ENCODE measurements around the gene XYLT1.
A peak's percentile ranks its signal among the peaks of the same experiment; 100 is the strongest.

The XYLT1 gene

DNA sequence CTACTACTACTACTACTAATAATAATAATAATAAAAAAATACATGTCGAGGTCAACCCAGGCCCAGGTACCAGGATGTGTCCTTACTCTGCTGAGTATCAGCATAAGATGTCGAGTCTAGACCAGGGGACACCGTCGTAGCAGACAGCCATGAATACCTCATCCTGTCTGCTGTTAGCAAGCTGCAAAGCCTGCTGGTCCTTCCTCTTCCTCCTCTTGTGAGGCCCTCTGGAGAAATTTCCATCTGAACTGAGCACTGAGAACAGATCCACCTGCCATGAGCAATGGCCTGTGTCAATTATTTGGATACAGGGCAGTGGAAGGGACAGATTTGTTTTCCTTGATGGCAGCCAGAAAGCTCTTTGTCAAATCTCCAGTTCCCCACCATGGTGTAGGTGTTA, 168.5 kb downstream of the XYLT1 start:
- DNase-seq, result no peak

DNA sequence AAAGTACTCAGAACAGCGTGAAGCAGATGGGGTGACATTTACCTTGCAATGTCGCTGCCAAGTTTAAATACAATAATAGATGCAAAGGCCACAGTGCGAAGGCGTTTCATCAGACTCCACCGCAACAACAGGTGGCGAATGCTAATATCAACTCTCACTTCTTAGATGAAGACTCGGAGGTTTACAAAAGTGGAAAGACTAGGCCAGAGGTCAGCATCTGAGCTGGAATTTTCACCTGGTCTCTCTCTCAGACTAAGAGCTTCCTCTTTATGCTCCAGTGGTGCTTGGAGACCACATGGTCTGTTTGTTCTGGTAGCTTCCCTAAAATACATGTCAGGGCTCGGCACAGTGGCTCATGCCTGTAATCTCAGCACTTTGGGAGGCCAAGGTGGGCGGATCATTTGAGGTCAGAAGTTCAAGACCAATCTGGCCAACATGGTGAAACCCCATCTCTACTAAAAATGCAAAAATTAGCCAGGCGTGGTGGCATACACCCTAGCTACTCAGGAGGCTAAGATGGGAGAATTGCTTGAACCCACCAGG, 169.1 kb downstream of the XYLT1 start:
- peak; percentile 83 for DNase-seq

DNA sequence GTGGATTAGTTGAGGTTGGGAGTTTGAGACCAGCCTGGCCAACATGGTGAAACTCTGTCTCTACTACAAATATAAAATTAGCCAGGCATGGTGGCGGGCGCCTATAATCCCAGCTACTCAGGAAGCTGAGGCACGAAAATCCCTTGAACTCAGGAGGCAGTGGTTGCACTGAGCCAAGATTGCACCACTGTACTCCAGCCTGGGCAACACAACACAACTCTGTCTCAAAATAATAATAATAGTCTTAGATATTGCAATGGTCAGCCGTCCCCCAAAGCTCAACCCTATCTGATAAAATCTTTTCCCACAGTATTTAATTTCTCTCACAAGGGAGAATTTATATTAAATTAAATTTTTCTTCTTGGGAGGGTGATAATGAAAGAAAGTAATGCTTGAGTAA, 169.6 kb downstream of the XYLT1 start:
- DNase-seq, result no peak

DNA sequence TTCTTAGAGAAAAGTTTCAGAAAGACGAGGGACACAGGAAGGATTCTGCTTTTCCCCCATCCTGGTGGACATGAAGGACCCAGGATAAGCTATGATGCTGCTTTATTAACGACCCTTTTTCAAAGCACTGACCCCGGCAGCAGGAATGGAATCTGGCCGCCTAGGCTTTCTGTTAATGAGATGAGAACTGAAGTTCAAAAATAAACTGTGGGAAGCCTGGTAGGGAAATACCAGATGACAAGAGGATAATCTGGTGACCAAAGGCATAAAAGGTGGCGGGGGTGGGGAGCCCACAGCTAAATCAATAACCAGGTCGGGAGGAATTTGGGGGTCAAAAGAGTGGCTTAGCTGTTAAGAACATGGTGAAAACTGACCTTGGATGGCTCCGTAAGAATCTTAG, 171.0 kb downstream of the XYLT1 start:
- no peak for DNase-seq

DNA sequence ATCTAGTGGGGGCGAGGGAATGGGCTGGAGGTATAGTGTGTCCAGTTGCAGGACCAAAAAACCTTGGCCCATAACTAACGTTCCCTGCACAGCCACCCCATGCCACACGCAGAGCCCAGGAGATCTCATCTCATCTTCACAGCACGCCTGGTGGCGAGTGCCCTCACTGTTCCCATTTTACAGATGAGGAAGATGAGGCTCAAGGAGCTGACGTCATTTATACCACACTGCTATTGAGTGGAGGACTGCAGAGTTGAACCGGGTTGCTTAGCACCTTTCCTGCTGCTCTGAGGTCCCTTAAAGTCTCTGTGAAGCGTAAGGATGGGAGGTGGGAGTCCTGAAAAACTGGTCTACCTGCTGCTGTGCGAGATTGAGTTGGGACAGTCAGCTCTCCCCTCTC, 172.5 kb downstream of the XYLT1 start:
- DNase-seq, result no peak

DNA sequence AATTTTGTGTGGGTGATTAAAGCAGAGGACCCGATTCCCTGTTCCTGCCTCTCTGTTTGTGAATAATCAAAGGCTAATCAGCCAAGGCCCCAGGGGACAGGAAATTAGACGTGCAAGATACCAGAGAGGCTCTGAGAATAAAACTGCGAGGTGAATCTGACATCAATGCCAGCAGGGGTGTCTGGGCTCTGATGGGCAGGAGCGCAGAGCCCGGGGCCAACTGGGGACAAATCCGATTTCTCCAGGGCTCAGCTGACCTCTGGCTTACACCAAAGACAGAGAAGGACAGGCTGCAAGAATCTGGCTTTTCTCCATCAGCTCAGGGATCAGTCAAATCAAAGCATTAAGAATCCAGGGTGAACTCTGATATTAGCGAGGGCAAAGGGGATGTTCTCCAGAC, 174.3 kb downstream of the XYLT1 start:
- DNase-seq, result no peak

DNA sequence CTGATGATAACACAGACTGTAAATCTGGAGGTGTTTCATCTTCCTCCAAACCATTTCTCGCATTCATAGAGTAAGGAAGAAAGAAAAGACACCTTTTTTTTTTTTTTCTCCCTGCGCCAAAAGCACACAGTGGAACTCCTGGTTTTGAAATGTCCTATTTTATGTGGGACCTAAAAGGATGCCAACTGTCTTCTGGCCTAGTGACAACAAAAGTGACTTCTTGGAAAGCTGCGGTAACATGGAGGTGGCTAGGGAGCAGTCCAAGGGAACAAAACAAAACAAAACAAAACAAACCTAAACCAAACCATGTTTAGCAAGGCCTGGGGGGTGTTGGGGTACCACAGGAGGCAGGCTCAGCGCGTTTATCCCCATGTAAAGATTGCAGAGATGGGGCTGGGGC, 174.8 kb downstream of the XYLT1 start:
- no peak for DNase-seq

DNA sequence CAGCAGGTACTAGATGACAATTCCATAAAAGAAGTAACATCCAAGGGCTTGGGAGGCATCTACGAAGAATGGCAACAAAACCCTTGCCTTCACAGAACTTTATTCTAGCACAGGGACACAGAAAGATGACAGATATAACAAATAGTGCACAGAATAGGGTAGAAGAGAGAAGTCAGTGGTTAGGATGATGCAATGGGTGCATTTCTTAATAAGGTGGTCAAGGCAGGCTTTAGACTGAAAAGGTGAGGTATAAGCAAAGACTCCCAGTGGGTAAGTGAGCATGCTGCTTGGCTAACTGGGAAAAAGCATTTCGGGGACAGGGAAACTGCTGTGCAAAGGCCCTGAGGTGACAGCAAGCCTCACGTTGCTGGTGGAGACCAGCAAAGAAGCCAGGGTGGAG, 175.9 kb downstream of the XYLT1 start:
- no peak for DNase-seq

DNA sequence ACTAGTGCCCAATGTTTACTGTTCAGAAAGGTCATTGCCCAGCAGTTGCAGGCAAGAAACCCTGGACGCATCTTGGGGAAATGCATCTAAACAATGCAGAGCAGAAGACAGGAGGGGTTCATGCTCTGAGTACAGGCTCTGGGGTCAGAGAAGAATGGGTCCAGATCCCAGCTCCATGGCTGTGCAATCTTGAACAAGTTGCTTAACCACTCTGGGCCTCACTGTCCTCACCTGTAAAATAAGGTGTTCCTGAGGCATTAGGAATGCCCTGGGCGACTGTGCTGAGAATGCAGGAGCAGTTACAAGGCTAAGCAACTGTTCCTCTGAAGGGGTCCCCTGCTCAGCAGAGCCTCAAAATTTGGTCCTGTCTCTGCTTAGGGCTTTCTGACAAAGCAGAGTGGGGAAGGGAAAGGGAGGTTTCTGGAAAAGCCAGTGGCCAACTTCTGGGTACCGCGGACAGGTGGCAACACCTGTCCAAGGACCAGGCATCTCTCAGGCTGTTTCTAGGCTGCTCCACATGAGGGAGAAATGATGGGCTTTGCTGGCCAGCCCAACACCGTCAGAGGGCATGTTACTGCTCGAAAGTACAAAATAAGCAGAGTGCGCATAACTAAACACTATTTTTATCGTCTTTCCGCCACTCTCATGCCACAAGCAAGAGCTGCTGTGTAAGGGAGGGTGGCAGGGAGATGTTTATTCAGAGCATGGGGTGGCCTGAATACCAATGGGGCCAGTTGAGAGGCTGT, 176.8 kb downstream of the XYLT1 start:
- no peak for DNase-seq

DNA sequence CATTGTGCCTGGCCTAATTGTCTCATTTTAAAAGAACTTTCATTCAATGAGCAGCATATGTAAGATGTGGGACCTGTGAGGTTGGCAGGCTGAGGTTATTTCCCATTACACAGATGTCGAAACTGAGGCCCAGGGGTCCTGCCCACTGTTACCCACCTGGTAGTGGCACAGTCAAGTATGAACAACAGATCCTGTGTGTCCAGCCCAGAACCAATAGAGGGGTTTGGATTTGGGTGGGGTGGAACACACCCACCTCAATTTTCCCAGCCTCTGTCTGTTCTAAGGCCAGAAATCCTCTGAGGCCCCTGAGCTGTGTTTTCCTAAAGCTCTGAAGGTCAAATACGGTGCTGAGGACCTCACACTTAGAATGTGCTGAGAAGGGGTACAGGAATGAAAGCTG, 179.5 kb downstream of the XYLT1 start:
- no peak for DNase-seq

DNA sequence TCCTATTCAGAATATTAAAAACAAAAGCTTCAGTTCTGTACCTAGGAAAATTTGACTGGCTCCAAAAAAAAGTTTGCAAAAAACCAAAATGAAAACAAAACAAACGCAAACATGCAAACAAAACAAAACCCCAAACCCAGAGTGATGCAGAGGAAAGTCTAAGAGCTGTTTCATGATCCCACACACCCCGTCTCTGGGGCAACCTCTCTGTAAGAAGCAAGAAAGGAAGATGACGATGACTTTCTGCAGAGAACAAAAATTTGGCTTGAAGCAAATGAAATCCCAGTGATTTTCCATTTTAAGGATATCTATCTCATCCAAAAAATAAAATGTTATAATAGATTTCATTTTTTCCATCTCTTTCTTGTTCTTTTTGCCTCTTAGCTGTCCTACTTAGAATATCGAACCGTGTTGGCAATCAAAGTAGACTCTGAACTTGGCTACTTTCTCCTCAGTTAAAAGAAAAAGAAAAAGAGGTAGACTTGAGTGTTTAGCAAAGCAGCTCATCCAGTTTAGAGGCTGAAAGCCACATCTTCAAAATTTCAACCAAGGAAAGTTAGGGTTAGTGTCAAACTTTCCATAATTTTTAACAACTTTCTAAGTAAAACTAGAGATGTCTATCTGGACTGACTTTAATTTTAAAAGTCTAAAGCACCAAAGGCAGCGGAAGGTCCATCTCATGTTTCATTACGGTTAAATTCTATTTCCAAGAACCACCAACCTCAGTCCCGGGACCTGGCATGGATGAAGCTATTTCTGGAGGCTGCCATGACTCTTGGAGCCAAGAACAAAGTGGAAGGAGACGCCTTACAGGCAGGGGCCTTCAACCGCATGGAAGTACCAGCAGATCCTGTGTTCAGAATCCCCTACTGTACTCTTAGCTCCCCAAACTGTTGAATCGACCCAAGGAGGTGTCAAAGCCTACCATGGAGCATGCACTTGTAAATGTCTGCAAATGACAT, 180.8 kb downstream of the XYLT1 start:
- no peak for DNase-seq

DNA sequence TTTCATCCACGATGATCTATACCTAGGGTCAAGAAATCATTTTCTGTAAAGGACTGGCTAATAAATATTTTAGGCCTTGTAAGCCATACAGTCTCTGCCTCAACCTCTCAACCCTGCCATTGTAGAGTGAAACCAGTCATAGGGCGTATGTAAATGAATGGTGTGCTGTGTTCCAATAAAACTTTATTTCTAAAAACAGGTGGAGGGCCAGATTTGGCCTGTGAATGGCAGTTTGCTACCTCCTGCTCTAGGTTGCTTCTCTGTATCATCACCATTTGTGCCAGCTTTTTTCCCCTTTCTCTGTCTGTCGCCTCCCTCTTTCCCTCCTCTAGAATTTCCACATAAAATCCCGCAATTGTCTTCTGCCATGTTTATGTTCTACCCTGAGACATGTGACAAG, 181.7 kb downstream of the XYLT1 start:
- DNase-seq, result no peak

DNA sequence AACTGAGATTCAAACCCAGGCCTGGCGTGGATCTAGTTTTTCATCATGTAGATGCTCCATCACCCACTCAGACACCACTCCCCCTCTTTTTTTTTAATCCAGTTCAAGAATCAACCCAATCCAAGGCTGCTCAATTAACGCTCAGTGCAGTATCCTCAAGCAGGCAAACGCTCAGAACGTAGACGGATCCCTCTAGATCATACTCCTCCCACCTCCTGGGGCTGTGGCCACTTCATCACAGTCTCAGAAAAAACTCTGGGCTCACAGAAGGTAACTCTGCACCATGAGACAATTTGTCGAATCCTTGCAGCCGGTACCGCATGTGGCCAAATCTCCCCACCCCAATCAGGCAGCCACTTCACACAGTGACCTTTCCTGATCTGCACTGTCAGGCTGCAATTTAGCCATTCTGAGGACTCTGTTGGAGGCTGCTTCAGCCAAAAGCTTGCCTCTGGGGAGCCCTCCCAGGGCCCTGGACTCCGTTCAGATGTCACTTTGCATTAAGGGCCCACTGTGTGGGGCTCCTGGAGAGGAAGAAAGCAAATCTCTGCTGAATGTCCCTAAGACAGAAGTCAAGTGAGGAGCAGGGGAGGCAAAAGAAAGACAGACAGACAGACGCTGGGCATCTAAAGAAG, 183.5 kb downstream of the XYLT1 start:
- DNase-seq, result no peak

DNA sequence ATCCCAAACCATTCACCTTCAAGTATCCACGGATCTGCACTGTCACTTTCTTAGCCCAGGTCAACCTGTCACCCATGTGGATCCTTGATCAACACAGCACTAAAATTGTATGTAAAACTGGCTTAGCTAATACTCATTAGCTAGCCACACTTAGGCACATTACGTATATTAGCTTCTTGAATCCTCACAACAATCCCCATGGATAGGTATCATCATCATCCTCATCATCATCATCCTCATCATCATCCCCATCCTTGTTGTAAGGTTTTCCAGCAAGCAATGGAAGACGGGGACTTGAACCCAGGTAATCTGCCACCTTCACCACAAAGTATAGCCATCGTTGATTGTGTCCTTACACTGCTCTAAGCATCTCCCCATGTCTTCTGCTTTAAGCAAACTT, 184.3 kb downstream of the XYLT1 start:
- no peak for DNase-seq

DNA sequence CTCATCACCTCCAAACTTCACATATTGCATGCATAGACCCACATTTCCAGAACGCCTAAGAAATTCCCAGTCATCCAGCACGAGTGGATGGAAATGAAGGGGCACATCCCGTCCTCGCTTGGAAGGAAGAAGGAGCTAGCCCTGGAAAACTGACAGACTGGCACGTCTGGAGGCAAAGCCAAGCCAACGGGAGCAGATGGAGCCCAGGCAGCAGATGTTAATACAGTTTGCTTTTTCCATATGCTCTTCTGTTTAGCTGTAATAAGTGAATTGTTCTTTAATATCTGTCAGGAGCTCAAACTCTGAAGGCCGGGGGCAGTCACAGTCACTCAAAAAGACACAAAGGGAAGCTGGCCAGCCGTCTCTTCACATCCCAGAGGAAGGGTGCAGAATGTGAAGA, 187.7 kb downstream of the XYLT1 start:
- no peak for DNase-seq

DNA sequence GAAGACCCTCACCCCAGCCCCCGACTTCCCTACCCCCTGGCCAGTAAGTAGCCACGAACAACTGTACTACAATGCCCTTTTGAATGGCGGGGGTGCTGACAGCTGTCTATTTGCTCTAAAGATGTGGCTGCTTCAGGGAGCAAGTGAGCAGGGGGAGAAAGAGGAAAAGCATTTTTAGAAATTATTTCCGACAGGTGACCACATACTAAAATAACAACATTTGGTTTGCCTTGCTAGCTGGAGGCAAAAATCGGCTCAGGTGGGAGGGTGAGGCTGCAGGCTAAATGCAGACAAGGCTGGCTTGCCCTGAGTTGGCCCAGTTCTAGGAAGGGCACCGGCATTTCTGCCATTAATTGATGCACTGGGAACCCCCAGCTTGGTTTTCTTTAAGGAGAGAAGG, 188.5 kb downstream of the XYLT1 start:
- DNase-seq, result no peak

DNA sequence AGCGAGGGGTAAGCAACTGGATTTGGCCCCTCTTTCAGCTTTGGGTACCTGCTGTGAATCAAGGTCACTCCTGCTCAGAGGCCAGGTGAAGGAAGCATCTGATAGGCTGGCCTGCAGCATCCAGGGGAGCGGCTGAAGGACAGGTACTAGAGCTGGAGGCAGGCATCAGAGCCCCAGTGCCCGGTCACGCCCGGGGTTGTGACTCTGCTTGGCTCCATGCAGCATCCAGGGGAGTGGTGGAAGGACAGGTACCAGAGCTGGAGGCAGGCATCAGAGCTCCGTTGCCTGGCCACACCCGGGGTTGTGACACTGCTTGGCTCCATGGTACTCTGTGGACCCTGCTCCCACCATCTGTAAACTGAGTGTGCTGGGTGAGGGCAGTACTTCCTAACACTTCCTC, 189.7 kb downstream of the XYLT1 start:
- no peak for DNase-seq

DNA sequence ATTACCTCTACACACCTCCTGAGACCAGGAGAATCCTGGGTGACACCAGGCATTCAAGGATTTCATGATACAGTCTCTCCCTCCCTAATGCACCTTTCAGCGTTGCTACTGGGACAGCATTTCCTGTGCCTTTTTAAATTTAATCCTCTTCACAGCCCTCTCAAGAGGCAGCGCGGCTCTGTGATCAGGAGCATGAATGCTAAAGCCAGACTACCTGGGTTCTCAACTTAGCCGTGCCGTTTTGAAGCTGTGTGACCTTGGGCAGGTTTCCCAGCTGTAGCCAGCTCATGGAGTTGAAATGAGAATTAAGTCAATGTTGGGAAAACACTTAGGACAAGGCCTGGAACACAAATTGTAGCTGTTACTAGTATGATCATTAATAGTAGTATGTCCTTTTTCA, 191.8 kb downstream of the XYLT1 start:
- DNase-seq, result no peak

DNA sequence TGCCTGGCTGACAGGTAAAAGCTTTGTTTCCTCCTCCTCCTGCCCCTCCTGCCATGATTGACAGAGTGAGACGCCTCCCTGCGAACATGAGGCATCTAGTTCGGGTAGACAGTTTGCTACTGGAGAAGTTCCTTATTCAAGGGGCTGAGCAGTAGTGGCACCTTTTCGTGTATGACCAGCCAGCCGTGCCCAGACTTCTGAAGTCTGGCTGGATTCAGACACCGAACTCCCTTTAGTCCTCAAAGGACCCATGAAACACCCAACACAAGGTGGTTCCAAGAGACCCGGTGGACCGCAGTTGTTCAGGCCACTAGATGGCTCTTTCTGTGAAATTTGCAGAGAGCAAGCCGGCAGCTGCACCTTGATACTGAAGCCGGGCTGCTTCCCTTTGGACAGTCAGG, 192.8 kb downstream of the XYLT1 start:
- DNase-seq, result no peak

DNA sequence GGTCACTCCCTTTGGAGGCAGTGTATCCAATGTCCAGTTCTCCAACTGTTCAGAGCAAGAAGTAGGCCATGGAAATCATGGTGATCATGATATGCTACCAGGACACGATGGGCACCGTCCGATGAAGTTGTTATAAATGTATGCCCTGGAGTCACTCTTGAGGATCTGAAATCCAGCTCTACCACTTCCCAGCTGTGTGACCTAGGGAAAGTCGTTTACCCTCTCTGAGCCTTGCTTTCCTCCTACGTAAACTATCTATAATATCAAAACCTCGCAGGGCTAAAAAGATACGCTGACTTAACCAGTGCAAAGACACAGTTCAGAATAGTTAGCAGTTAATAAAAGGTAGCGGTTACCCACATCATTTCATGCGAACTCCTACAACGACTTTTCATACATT, 194.2 kb downstream of the XYLT1 start:
- no peak for DNase-seq

DNA sequence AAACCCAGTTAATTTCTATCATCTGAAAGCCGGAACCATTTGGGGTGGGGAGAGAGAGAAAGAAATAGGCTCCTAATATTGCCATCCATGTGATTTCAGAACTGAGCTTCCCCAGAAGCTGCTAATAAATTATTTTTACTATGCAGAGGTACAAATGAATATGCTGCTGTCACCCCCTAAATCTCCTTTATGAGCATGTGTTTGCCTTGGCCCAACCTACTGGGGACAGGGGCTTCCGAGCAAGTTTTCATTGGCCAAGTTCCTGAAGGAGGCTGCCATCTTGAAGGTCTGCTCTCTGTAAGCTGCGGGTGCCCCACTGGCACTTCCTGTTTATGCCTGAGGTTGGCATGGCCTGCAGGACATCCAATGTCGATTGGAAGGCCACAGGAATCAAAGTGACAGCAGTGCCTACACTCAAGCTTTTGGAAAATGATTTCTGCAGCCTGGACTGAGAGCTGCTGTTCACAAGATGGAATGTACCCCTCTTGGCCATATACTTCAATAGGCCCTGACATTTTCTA, 194.7 kb downstream of the XYLT1 start:
- no peak for DNase-seq

DNA sequence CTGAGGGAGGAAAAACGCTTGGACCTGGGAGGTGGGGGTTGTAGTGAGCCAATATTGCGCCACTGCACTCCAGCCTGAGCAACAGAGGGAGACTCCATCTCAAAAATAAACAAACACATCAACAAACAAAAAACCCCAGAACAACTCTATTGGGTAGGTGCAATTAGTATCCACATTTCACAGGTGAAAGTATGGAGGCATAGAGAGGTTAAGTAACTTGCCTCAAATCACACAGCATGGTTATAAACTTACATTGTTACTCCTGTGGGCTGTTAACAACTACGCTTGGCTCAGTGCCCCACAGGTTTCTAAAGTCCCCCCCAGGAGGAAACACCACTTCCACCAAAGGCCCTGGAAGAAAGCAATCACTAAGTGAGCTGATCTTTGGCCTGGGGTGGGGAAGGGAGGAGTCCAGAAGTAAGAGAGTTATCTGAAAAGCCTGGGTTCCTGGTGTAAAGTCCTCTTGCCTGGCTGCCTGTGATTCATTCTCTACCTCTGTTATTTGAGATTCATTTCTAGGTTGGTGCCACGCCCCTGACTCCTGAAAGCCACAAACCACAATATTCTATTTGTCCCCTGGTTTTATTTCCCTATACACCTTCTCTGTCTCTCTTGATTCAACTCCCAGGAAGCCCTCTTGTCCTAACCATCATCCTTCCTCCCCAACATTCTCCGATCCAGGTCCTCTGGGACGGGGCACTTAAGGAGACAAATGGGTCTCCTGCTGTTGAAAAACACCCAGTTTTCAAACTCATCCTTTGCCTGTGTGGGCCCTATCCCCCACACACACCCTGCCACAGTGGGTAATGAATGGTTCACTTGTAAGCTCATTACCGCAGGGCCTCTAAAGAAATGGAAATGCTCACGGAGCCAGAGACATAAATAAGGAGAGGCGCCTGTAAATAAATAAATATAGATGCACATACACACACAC, 195.4 kb downstream of the XYLT1 start:
- DNase-seq, result peak; percentile 34

All from DMS79 treated with DMSO at 0.1 percent for 48 hours (cell line).